Measurements from ENCODE around the gene SNHG17. TPM values are rescaled to one million over a fixed set of nuclear protein-coding genes. Genes with fewer than 3 reads are reported as not detected.
"Not testable (repeated sequence)": the region's sequence is repeated elsewhere in the genome, so short reads cannot be mapped to it uniquely, and the experiment has no call there.

Gene SNHG17
- polyA plus RNA-seq, 2 of the 4 experiments (the other 2 are of a cell fraction) = 125 to 154 TPM

DNA sequence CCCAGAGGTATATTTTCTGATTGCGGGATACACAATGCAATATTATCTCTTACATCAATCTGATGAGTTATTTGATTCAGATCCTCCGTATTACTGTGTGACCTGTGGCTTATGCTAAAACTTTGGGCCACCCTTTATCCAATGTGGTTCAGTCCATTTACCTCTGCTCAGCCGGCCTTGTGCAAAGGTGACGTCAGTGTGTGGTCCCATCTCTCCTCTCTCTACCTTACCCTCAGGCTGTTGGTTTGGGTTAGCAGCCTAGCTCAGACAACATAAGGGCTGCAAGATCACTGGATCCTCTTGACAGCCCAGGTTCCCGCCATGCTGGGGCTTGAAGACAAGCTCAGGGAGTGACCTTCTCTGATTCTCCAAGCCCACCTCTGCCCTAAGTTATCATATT lies 33.0 kb downstream of the SNHG17 start (continued):
- TF ChIP-seq REST (IDR thresholded peaks at IDR 0.05) = no peak
- TF ChIP-seq POLR2AphosphoS2 (conservative IDR thresholded peaks at IDR 0.05; ENCODE audit: low read length) = no peak
- TF ChIP-seq USF2 (IDR thresholded peaks at IDR 0.05) = no peak
- no peak for TF ChIP-seq FOSB (CRISPR knock-in tag; IDR thresholded peaks at IDR 0.05)
- no peak for TF ChIP-seq PBX3 (IDR thresholded peaks at IDR 0.05)
- TF ChIP-seq PHF8 (IDR thresholded peaks at IDR 0.05; ENCODE audit: borderline replicate concordance, low read depth) = no peak
- TF ChIP-seq, protein P1, sequence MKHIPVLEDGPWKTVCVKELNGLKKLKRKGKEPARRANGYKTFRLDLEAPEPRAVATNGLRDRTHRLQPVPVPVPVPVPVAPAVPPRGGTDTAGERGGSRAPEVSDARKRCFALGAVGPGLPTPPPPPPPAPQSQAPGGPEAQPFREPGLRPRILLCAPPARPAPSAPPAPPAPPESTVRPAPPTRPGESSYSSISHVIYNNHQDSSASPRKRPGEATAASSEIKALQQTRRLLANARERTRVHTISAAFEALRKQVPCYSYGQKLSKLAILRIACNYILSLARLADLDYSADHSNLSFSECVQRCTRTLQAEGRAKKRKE (CRISPR knock-in tag; IDR thresholded peaks at IDR 0.05; ENCODE audit: low read depth) = no peak
- no peak for TF ChIP-seq CBX2 (IDR thresholded peaks at IDR 0.05; ENCODE audit: borderline replicate concordance, low read depth)

- H3K9me3 ChIP-seq; H3K27ac ChIP-seq; H3K4me3 ChIP-seq; FAIRE-seq; DNase-seq (ENCODE audit: low read depth in 1 of 2, low spot score in 1 of 2); POLR2A ChIA-PET; H3K4me1 ChIP-seq; ATAC-seq; H3K4me2 ChIP-seq: not testable (repeated sequence)
- WGBS (ENCODE audit: missing lambda C conversion rate) = 70% methylated on average over 2 of the region's 2 CpGs
- CTCF ChIA-PET = interaction anchor here (0.6 to 5.0 kb wide), 2 partner anchors 13 to 838 kb away, joined by 3 to 24 read pairs; no protein-coding TSS in a partner anchor
These were observed 39.3 kb downstream of the SNHG17 start for GRCh38 chr20:38395751-38396395.

GRCh38 chr20:38395165-38395564 lies 40.0 kb downstream of the SNHG17 start:
- FAIRE-seq = no peak
- WGBS (ENCODE audit: missing lambda C conversion rate) = 30% methylated on average over 2 of the region's 2 CpGs
- ATAC-seq = no peak
- TF ChIP-seq RCOR1 (IDR thresholded peaks at IDR 0.05; ENCODE audit: low read depth, low read length) (no peak), REST (IDR thresholded peaks at IDR 0.05) (no peak)
- Histone ChIP-seq H3K4me1 (no peaks in the 10 kb centered on the region), H3K27ac (no peak overlapping the region), H3K4me2 (no peak overlapping the region), H3K4me3 (no peak overlapping the region), H3K9me3 (no peaks in the 10 kb centered on the region)
- ChIA-PET CTCF (interaction anchor here (0.8 to 2.2 kb wide), 3 partner anchors 8 to 336 kb away, joined by 3 to 12 read pairs (median 6); no protein-coding TSS in a partner anchor), POLR2A (no interaction called here)
- DNase-seq (ENCODE audit: low read depth in 1 of 2, low spot score in 1 of 2) = no peak

Data from A549 (cell line).